ENCODE measurements around the gene NTM.

GRCh38 chr11:132284048-132284447 is 913.6 kb downstream of the NTM start:
- no peak for TF ChIP-seq EZH2 (IDR thresholded peaks at IDR 0.05)
- TF ChIP-seq POLR2AphosphoS5 (IDR thresholded peaks at IDR 0.05; ENCODE audit: borderline replicate concordance, low read depth, low read length): no peak
